GM19463 (cell line): ENCODE measurements around the gene CNTLN.
"Not testable (repeated sequence)": the region's sequence is repeated elsewhere in the genome, so short reads cannot be mapped to it uniquely, and the experiment has no call there.

Experiments
- ATAC-seq: cut with Tn5 transposase; IDR thresholded peaks from one replicate; pipeline ENCODE4 v1.9.1; 2021; ENCODE audit warnings: mild to moderate bottlenecking, moderate library complexity; ENCODE audit not compliant: unreplicated experiment

The CNTLN gene

GRCh38 chr9:17134396-17135294 is at the start of gene CNTLN:
Gene CNTLN, plus strand, starts transcription at chr9:17135040. Its CDS starts 26 bp downstream, at chr9:17135066.
- peak; percentile 72 for ATAC-seq

DNA sequence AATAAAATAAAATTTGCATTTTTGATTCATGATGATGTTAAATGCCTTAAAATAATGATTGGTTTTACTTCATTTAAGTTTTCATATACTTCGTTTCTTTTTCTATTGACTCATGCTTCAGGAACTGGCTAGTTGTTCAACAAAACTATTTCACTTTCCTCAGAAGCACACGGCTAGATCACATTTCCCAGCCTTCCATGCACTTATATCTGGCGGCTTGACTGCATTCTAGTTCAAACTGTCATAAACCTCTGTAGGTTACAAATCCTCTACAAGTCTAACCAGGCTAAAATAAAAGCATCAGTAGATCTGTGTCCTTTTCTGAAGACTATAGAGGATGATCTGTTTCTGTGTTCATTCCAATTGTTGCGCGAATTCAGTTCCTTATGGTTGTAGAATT is 46.3 kb upstream of the CNTLN start:
- no peak for ATAC-seq

DNA sequence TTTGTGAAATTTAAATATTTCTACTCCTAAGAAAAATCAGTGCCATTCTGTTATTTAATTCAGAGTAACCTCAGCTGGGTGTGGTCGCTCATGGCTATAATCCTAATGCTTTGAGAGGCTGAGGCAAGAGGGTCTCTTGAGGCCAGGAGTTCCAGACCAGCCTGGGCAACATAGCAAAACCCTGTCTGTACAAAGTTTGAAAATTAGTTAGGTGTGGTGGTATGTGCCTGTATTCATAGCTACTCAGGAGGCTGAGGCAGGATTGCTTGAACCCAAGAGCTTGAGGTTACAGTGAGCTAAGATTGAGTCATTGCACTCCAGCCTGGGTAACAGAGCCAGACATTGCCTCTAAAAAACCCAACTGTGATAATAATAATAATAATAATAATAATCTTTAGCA is 44.8 kb upstream of the CNTLN start:
- no peak for ATAC-seq

GRCh38 chr9:17116400-17116837 is 18.4 kb upstream of the CNTLN start:
- ATAC-seq, result no peak

- no peak for ATAC-seq
These were observed 17.5 kb upstream of the CNTLN start for GRCh38 chr9:17117372-17117771.

DNA sequence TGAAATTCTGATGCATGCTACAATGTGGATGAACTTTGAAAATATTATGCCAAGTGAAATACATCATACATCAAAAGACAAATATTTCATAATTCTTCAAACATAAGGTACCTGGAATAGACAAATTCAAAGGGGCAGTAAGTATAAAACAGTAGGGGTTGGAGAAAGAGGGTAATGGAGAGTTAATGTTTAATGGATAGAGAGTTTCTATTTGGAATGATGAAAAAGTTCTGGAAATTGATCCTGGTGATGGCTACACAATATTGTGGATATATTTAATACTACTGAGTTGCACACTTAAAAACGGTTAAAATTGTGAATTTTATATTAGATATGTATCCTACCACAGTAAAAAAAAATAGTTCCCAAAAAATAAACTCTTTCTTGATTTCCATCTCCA is 14.6 kb upstream of the CNTLN start:
- no peak for ATAC-seq

DNA sequence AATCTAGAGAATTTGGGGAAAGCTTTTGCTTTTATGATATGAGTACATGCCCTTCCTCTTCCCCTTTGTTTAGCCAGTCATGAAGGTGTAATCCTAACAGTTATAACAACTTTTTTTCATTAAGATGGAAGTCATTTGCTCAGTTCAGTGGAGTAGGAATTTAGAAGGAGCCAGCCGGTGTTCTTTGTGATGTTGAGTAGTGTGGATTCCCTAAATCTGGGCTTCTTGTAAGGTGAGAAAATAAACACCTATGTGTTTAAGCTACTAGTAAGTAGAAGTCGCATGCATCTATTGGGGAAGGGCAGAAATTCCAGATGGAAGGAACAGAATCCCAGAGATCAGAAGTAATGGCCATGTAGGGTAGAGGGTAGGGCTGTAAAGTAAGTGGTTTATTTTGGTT is 13.6 kb upstream of the CNTLN start:
- no peak for ATAC-seq

- ATAC-seq, result no peak
These were observed 4.5 kb upstream of the CNTLN start for GRCh38 chr9:17130291-17130690.

DNA sequence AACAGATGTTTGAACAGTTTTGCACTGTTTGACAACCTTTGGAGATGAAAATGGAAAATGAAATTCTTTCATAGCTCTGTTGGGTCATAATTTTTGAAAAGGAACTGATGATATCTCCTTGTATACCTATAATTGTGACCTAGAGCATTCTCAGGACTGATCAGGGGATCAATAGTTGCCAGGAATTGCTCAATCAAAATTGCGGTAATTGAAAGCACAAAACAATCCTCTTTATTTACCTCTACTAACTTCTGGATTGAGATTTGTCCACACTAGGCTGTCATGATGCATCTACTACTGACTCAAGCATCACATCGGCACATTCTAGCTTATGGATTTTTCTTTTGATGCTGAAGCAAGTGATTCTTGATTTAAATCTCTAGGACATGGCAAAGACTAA is 4.1 kb upstream of the CNTLN start:
- no peak for ATAC-seq

- no peak for ATAC-seq
These were observed 3.3 kb upstream of the CNTLN start for GRCh38 chr9:17131494-17131893.

- ATAC-seq, result peak; percentile 53
These were observed 688 bp downstream of the CNTLN start for GRCh38 chr9:17135295-17136160.

DNA sequence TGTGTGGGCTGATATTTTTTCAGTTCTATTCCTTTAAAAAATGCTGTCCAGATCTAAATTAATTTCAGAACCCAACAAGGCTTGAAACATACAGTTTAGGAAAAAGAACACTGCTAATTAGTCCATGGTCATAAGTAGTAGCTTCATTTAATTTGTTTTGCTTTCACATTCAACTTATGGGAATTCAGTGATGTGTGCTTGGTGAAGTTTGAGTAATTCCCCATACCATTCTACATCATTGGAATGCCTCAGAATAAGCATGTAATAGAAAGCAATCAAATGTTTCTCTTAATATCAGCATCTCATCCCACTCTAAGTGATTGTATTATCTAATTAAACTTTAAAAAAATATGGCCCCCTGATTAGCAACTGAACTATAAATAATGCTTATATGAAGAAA is 2.7 kb downstream of the CNTLN start:
- ATAC-seq, result no peak

- no peak for ATAC-seq
These were observed 3.7 kb downstream of the CNTLN start for GRCh38 chr9:17138503-17138902.

- no peak for ATAC-seq
These were observed 5.6 kb downstream of the CNTLN start for GRCh38 chr9:17140418-17140817.

DNA sequence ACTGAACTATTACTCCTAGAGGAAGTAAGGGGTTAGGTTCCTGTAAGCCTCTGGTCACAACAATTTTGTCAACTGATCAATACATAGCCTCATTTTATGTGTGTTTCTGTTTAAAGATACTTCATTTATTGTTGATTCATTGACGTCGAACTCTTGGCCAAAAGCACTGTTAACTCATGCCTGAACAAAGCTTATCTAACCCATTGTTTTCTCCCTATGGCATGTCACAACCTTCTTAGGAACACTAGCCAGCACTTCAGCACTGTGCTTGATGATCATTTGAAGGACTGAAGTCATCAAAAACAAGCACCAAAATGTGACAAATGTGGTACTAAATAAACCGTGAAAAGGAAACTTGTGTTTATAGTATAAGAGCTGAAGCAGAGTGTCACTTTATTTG is 13.5 kb downstream of the CNTLN start:
- no peak for ATAC-seq

DNA sequence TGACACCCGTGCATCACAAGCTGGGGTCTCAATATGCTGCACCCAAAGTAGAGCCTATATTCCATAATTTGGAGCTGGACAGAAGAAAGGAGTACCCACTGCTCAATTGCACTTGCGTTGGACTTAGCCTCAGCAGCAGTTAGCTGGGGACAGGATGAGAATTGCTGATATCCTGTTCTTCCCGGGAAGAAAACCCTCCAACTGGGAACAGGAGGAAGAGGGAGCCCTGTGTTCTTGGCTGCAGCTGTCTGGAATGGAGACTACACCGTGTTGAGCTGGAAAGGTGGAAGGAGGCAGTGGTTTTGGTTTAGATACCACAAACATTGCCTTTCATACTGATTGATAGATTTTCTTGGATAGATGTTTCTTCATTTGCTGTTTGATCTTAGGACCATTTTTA is 24.6 kb downstream of the CNTLN start:
- no peak for ATAC-seq

- ATAC-seq, result no peak
These were observed 25.5 kb downstream of the CNTLN start for GRCh38 chr9:17160327-17160726.

GRCh38 chr9:17165764-17166163 is 30.9 kb downstream of the CNTLN start:
- ATAC-seq, result no peak

GRCh38 chr9:17166346-17166745 is 31.5 kb downstream of the CNTLN start:
- ATAC-seq, result no peak

DNA sequence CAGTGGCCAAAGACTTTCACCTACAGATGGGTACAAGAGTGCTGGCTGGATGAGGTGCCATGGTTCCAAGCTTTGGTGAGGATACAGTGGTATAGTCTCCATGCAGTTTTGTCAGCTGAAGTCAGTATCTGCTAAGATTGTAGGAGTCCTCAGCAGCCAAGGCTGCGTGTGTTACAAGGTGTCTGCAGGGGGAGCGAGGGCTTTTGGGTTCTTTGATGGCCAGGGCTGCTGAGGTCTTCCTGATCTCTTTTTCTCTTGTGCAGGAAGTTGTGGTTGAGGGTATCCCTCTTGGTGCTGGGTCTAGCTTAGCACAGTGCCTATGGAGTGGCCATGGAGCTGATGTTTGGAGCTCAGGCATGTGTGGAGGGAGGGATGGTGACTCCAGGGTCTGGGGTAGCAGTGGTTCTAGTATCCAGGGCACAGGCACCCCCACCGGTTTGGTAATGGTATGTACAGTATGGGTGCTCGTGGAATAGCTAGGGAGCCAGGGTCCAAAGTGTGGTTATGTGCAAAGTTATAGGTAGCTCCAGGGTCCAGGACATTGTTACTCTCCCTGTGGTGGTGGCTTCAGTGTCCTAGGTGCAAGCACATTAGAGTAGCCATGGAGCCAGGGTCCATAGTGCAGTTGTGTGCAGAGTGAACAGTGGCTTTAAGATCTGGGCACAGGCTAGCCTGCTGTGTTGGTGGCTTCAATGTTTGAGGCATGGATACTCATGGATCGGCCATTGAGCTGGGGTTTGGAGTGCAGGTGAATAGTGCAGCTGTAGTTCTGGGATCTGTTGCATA is 36.7 kb downstream of the CNTLN start:
- no peak for ATAC-seq

GRCh38 chr9:17177496-17177895 is 42.7 kb downstream of the CNTLN start:
- ATAC-seq, result not testable (repeated sequence)
